HG03469 (cell line): Measurements from ENCODE around the gene SLC23A2.

Experiments
- ATAC-seq: cut with Tn5 transposase; IDR thresholded peaks from one replicate; pipeline ENCODE4 v1.9.1; 2021; ENCODE audit warnings: mild to moderate bottlenecking, moderate library complexity, moderate number of reproducible peaks; ENCODE audit not compliant: unreplicated experiment

Gene SLC23A2

DNA sequence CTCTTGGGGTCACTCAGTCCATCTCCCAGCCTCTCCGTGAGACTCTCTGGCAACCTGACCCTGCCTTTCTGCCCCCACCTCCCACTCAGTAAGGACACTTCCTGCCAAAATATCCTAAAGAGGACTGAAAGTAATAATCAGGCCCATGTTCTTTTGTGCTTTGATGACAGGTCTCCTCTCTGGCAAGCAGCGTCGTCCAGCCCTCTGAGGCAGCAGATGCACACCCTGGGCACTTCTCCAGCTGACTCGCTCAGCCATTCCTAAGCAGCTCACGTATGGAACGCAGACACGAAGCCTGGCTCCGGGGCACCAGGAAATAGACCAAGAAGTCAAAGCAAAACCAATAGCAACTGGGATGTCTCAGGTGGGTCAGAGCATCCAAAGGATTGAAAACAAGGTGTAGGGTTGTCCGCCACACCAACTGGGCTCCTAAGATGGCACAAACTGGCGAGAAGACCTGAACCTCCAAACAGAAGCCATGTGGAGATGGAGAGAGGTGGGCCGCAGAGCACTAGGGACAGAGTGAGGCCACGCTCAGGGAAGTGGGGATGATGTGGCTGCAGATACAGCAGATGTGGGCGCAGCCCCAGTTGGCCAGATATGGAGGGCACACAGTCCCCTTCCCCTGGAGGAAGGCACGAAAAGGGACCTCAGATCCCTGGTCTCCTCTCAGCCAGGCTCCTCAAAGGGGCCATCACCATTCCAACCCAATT lies 180.3 kb downstream of the SLC23A2 start:
- ATAC-seq: no peak

DNA sequence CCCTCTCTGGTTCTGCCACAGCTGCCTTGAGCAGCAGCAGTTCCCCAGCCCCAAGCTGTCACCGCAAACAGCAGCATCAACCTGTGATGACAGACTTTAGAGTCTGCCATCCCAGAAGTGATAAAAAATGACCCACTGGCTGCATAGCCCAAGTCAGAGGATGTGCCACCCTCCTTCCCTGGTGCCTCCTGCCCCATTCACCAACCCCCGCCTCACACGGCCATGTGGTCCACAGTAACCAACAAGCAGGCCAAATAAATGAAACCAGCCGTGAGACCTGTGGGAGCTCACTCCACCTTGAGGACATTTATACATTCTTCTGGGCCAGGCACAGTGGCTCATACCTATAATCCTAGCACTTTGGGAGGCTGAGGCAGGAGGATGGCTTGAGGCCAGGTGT lies 181.4 kb downstream of the SLC23A2 start:
- no peak for ATAC-seq

DNA sequence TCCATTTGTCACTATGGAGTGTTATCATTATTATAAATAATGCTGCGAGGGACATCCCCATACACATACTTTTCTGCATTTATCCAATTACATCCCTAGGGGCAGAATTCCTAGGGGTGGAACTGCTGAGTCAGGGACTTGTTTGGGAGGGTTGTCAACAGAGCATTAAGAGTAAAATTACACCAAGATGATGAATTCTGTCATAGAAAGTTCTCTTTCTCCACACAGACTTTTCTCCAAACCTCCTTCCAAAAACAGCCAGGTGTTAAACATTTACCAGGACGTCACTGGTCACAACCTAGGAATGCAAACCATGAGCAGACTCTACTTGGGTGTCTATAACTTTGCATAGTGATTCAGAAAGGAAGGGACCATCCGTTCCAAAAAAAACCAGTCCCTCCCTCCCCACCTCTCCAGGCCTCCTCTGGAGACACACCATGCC lies 184.1 kb downstream of the SLC23A2 start:
- no peak for ATAC-seq

DNA sequence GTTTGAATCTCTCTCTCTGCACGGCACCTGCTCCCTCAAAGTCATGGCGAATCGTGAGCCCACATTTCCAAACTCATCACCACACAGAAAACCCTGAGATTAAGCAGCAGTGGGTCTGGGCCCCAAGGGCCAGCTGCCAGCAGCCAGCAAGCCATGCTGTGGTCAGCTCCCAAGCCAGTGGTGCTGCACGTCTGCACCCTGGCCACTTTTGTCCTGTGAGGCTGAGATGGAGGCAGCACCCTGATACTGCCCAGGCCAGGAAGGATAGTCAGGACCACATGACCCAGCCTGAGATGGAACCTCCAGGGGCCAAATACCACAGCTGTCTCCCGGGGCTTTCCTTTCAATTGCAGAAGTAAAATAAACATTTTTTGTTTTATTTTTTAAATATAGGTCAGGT lies 185.7 kb downstream of the SLC23A2 start:
- ATAC-seq: no peak

DNA sequence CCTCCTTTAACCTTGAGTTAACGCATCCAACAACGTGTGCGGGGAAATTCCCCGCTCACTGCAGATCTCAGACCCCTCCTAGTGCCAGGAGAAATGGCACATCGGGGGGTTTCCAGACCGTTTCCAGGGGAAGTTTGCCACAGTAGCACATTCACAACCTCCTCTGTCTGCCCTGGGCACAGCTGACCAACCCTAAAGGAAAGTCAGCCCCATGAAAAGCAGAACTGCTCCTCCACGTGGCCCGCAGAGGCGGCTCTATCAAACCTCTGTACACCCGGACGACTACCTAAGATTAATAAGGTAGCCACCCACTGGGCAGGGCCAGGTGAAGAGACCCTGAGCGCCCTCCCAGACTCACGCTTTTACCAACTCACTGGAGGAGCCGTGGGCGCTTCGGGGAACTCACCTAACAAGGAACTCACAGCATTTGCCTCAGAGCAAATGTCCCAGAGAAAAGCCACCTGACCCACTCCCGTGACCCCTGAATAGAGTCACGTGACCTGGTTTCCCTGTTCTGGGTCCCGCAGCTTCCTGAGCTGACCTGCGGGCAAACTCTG lies 186.5 kb downstream of the SLC23A2 start:
- ATAC-seq: peak; percentile 33

DNA sequence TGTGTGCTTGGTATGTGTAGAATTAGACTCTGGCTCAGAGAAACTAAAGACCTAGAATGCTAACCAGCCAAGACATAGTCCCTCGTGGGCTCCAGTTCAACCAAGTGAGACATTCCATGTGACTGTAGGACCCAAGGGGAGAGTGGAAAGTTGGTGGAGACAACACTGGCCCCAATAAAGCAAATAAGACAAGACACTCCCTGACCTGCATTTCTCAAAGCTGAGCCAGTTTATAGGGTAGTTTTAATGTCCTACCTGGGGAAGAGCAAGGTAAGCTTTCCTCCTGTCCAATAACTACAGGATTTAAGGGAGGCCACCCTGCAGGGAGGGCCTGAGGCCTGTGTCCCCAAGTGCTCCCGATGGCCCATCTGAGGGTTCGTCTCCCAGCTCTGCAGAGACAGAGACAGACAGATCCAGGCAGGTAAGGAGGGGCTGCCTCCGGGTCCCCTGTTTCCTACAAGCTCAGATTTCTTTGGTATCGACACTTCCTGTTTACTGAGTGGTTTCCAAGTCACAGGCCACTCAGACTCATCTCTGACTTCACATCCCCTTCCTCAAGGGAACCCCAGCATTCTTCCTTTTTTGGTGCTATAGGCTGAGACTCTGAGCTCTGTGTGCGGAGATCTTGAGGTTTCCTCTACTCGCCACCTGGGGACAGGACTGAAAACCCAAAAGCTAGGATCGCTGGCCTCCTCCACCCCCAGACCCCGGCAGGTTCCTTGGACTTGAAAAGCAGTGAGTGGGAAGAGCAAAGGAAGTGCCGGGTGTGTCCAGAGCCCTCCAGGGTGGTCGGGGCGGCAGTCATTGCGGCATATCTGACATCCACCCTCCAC lies 187.2 kb downstream of the SLC23A2 start:
- ATAC-seq: peak; percentile 31

DNA sequence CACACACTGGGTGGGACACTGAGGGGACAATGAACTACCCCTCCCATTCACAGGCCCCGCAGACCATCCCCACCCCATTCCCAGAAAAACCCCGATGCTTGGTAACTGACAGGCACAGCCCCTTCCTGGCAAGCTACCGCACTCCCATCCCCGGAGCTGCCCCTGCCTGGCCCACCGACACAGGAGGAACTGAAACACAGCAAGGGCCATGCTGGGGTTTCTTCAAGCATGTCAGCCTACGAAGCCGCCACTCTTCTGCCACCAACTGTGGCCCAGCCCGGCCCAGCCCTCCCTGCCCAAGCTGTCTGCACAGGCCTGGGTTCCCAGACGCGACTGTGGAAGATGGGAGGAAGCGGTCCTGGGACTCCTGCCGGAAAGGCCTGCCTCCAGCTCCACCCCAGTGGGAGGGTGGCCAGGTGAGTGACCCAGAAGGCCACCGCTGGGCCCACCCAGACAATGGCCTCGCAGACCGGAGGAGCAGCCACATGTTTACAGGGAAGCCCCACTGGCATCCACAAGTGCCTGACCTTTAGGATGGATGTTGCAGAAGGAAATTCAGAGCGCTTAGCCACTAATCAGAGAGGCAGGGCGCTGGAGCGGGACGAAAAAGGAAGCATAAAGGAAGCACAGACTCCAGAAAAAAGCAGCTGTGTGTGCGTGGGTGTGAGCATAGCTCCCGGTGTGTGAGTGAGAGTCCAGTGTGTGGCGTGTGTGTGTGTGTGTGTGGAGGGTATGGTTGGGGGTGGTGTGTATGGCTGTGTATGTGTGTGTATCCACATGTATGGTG lies 188.0 kb downstream of the SLC23A2 start:
- ATAC-seq: no peak

DNA sequence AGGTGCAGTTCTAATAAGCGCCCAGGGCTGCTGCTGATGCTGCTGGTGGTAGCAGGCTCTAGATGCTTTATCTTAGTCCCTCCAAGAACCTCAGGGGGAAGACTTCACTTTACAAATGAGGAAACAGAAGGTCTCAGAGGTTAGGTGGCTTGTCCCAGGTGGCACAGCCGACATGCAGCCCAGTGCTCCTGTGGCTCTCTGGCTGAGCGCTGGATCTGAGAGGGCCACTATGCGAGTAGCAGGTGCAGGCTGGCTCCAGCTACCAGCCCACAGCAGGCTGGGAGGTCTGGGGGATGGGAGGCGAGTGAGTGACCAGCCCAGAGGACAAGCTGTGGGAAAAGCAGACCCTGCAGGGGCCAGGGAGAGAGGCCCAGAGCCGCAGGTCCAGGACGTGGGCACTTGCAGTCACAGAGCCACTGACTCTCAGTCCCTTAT lies 188.7 kb downstream of the SLC23A2 start:
- ATAC-seq: no peak

DNA sequence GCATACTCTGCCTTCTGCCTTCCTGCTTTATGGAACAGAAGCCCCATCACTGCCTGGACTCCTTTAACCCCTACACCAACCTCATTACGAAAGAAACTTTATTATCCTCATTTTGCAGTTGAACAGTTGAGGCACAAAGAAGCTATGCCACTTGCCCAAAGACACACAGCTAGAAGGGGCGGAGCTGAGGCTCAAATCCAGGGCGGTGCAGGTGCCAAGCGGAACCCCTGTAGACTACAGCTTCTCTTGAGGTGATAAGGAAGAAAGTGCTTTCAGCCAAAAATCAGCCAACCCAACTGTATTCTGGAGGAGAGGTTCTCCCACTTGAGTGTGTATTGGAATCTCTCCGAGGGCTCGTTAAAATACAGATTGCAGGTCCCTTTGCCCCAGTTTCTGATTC lies 189.1 kb downstream of the SLC23A2 start:
- ATAC-seq: no peak

DNA sequence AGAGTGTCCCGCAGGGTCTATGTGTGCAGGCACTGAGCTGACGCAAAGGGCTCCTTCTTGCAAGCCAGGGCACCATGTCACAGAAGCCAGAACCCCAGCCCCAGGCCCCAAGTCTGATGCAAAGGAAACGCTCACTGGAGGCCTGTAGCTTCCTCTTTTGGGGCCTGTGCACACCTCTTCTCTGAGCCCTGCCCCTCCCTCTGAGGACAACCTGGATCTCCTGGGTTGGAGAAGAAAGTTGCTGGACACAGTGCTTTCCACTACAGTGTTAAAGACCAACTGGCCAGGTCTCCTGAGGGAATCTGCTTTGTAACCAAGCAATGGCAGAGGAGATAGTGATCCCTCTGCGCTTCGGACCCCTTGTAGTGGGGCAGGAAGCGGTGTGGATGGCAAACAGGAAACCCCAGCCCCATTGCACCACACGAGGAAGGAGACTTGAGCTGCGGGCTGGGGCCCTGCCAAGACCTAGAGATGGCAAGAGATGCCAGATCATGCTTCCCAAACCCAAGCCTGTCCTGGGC lies 189.6 kb downstream of the SLC23A2 start:
- no peak for ATAC-seq

DNA sequence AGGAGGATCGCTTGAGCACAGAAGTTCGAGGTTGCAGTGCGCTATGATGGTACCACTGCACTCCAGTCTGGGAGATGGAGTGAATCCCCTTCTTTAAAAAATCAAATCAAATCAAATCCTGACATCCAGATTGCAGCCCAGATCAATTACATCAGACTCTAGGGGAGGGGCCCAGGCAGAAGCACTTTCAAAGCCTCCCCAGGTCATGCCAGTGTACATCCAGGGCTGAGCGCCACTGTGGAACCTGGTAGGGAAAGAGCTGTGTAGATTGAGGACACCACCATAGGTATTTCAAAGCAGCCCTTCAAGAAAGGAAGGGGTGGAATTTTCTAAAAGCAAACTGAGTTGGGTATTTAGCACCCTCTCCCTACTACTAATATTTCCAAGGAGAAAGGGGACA lies 190.1 kb downstream of the SLC23A2 start:
- no peak for ATAC-seq

DNA sequence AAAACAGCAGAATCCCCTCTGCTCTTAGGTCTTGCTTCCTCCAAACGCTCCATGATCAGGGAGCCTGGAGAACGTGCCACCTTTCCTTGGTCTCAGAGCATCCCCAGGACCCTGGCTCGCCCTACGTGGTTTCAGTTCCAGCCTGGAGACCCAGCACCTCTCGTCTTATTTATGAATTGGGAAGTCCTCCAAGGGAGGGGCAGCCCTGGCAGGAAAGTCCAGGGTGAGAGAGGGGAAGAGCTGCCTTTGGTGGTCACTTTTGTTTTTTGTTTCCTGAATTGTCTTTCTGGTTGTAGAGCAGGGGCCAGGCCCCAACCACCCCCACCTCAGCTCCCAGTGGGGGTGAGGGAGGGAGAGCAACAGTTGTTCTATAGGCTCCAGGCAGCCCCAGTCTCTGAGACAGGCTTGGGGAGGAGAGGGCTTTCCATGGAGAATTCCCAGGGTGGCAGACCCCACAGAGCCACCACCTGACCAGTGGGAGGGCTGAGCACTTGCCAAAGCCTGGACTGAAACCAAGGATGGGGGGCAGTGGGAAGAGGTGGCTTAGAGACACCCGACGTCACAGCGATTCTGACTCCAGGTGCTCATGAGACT lies 190.8 kb downstream of the SLC23A2 start:
- ATAC-seq: no peak

DNA sequence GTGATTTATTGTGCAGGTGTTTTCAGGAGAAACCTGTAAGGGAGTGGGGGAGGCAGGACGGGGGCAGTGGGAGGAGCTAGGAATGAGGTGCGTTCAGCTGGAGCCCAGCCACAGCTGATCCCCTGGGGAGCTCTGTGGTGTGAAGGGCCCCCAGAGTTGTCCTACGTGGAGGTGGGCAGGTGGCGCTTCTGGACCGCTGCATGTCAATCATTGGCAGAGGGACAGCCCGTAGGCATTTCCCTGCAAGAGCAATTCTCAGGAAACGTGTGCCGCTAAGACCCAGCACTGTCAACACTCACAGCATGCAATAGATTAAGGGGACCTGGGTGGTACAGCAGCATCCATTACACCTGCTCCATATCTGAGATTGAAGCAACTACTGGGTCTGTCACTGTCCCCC lies 191.6 kb downstream of the SLC23A2 start:
- no peak for ATAC-seq

DNA sequence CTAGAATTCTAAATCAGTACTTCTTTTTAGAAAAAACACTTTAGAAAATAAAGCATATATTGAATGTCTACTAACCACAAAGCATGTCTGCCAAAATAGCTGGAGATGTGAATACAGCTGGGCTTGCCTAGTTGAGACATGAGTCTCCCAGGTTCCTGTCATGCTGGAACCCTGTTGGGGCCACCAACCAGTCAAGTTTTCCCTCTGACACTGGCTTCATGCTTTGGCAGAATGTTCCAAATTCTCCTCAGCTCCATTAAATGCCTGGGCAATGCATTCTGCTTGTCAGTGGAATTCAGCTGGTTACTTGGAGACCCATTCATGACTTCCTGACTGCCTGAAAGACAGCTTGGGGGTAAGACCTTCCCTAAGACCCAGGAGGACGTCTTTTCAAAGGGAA lies 192.4 kb downstream of the SLC23A2 start:
- ATAC-seq: no peak

DNA sequence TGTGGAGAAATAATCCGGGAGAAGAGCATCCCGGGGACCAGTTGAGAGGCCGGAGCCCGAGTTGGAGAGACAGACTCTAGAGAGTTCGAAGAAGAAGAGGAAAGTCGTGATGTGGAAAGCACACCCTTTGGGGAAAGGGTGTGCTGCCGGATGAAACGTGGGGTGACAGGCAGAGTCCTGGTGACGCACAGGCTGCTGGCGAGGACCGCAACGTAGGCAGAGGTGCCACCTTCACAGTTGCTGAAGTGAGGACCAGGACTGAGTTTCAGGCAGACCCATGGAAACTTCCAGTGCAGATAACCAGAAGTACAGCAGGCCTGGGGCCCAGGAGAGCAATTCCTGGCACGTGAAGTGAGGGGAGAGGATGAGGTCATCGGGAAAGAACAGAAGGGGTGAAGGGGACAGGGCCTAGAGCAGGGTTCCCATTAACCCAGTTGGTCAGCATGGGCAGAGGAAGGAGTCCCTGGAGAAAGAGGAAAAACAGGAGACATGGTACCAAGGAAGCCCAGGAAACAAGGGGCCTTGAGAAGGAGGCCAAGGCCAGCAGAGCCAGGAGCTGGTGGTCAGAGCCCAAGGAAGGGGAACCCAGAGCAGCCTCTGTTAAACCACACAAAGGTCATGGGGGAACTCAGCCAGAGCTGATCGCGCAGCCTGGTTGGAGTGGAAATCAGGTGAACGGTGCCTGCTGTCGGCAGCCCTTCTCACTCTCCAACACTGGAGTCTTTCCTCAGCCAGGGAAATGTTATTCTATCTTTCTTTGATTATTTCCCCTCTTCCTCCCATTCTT lies 195.5 kb downstream of the SLC23A2 start:
- no peak for ATAC-seq

DNA sequence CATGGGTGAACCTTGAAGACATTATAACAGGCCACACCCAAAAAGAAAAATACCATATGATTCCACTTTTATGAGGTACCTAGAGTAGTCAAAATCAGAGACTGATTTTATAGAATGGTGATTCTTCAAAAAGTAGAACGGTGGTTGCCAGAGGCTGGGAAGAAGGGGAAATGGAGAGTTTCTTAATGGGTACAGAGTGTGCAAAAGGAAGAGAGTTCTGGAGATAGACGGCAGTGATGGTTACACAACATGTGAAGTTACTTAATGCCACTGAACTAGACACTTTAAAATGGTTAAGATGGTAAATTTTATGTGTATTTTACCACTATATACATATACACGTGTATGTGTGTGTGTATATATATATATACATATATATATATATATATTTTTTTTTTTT lies 198.8 kb downstream of the SLC23A2 start:
- ATAC-seq: no peak
